K562 (cell line): Measurements from ENCODE around the gene NRM. TPM values are rescaled to one million over a fixed set of nuclear protein-coding genes. Genes with fewer than 3 reads are reported as not detected.

Experiments
- ATF4 ChIP-seq: fragments of 450-650 bp; formaldehyde crosslinking; IDR thresholded peaks from 2 replicates; pipeline ENCODE4 v1.4.0; 2022; ENCODE audit warnings: mild to moderate bottlenecking, moderate library complexity
- DDX20 ChIP-seq: fragments of 450-650 bp; IDR thresholded peaks from 2 replicates; pipeline ENCODE4 v1.6.1; 2016; ENCODE audit warnings: missing genetic modification characterization, low read depth, mild to moderate bottlenecking, missing compliant biosample characterization, moderate library complexity
- EP300 ChIP-seq: IDR thresholded peaks from 2 replicates; pipeline ENCODE4 v1.6.1; 2012; ENCODE audit warnings: low read length, improper control_type of control experiment
- MECOM ChIP-seq: fragments of 250-450 bp; sonication (Bioruptor Pico); IDR thresholded peaks from 2 replicates; pipeline ENCODE4 v1.8.0; 2022; ENCODE audit warnings: inconsistent platforms
- MTA3 ChIP-seq: fragments of 450-650 bp; formaldehyde crosslinking; IDR thresholded peaks from 2 replicates; pipeline ENCODE4 v1.6.1; 2017; ENCODE audit warnings: mild to moderate bottlenecking, borderline replicate concordance
- POLR2B ChIP-seq: fragments of 450-650 bp; IDR thresholded peaks from 2 replicates; pipeline ENCODE4 v1.6.1; 2018; ENCODE audit warnings: low read depth; ENCODE audit not compliant: partially characterized antibody
- RHOXF2B ChIP-seq: fragments of 250-450 bp; sonication (Bioruptor Pico); conservative IDR thresholded peaks from 2 replicates; pipeline ENCODE4 v1.5.1; 2021
- THRAP3 ChIP-seq: fragments of 450-650 bp; IDR thresholded peaks from 2 replicates; pipeline ENCODE4 v1.6.1; 2016; ENCODE audit warnings: mild to moderate bottlenecking, inconsistent platforms, borderline replicate concordance
- ZEB2 ChIP-seq: fragments of 450-650 bp; IDR thresholded peaks from 2 replicates; pipeline ENCODE4 v1.6.1; 2016
- ZKSCAN3 ChIP-seq: fragments of 250-450 bp; sonication (Bioruptor Pico); IDR thresholded peaks from 2 replicates; pipeline ENCODE4 v1.4.0; 2020
- ZNF133 ChIP-seq: fragments of 250-450 bp; sonication (Bioruptor Pico); IDR thresholded peaks from 2 replicates; pipeline ENCODE4 v1.4.0; 2020; ENCODE audit warnings: mild to moderate bottlenecking
- ZNF23 ChIP-seq: fragments of 250-450 bp; sonication (Bioruptor Pico); IDR thresholded peaks from 2 replicates; pipeline ENCODE4 v1.4.0; 2020; ENCODE audit warnings: mild to moderate bottlenecking
- ZNF76 ChIP-seq: fragments of 250-450 bp; sonication (Bioruptor Pico); IDR thresholded peaks from 2 replicates; pipeline ENCODE4 v1.4.0; 2020; ENCODE audit warnings: mild to moderate bottlenecking, moderate library complexity, borderline replicate concordance
- polyA plus RNA-seq, 8 experiments: library from polyadenylated mRNA; depleted of rRNA in 4 of 8; stranded (reverse) in 5 of 8; unstranded in 3 of 8; fragments of >200 nt; fragmentation: Nextera tagmentation in 2 of 8; fragmentation: Illumina TruSeq in 1 of 8; extraction: Ambion mirVana in 2 of 8; extraction: Trizol in 1 of 8; gene quantifications; 2 replicates each; pipeline versions ENCODE4 v1.2.1 to v1.2.3, GENCODE V29; 2011 to 2014; ENCODE audit warnings: inconsistent platforms in 1 of 8, missing spikeins in 1 of 8
- total RNA-seq, 7 experiments: library from RNA; depleted of rRNA in 6 of 7; stranded (reverse); fragments of >200 nt in 6 of 7; fragmentation: Illumina TruSeq in 2 of 7; extraction: Trizol in 2 of 7; gene quantifications; 2 replicates each; pipeline versions ENCODE4 v1.2.1 to v1.2.3, GENCODE V29; 2011 to 2021; ENCODE audit warnings: low replicate concordance in 1 of 7
- TF ChIP-seq, protein P1 (sequence below): sonication (generic); formaldehyde crosslinking; IDR thresholded peaks from 2 replicates; pipeline ENCODE4 v1.8.1; 2023; ENCODE audit warnings: mild to moderate bottlenecking, missing genetic modification reagents
- TF ChIP-seq, protein P2 (sequence below), 2 experiments: fragments of 200-800 bp in 1 of 2; sonication (Bioruptor generic) in 1 of 2; sonication (generic) in 1 of 2; formaldehyde crosslinking in 1 of 2; IDR thresholded peaks in 1 of 2; conservative IDR thresholded peaks in 1 of 2; 2 replicates each; pipeline versions ENCODE4 v1.5.0 to v1.6.1; 2016 to 2020; ENCODE audit warnings: missing compliant biosample characterization in 1 of 2, missing genetic modification characterization in 1 of 2, missing genetic modification reagents in 1 of 2
- TF ChIP-seq, protein P3 (sequence below): fragments of 250-450 bp; sonication (Bioruptor Pico); IDR thresholded peaks from 2 replicates; pipeline ENCODE4 v1.5.1; 2021; ENCODE audit warnings: mild to moderate bottlenecking
- TF ChIP-seq, protein P4 (sequence below): IDR thresholded peaks from 2 replicates; pipeline ENCODE4 v1.6.1; 2011; ENCODE audit not compliant: insufficient read length; ENCODE audit errors: extremely low read depth
- TF ChIP-seq, protein P5 (sequence below), 2 experiments: IDR thresholded peaks; 2 replicates each; pipeline ENCODE4 v1.6.1; 2012; ENCODE audit warnings: improper control_type of control experiment in 2 of 2, low read depth in 2 of 2, low read length in 2 of 2, borderline replicate concordance in 1 of 2

NRM gene
- total and polyA plus RNA-seq, 9 of the 15 experiments (the other 6 are each of a cell fraction or from before 2014, with no cell fraction given): 9.7 to 58.2 (median 18.1) TPM

- no peak for TF ChIP-seq DDX20
- no peak for TF ChIP-seq ZNF133 (CRISPR knock-in tag)
- no peak for TF ChIP-seq ZKSCAN3 (CRISPR knock-in tag)
- TF ChIP-seq ZEB2: peak; percentile 62; the same call in 1 of the 2 replicates
- TF ChIP-seq, protein P1, sequence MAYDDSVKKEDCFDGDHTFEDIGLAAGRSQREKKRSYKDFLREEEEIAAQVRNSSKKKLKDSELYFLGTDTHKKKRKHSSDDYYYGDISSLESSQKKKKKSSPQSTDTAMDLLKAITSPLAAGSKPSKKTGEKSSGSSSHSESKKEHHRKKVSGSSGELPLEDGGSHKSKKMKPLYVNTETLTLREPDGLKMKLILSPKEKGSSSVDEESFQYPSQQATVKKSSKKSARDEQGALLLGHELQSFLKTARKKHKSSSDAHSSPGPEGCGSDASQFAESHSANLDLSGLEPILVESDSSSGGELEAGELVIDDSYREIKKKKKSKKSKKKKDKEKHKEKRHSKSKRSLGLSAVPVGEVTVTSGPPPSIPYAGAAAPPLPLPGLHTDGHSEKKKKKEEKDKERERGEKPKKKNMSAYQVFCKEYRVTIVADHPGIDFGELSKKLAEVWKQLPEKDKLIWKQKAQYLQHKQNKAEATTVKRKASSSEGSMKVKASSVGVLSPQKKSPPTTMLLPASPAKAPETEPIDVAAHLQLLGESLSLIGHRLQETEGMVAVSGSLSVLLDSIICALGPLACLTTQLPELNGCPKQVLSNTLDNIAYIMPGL (CRISPR knock-in tag): no peak
- peak; percentile 17 for TF ChIP-seq POLR2B
- no peak for TF ChIP-seq ATF4 (CRISPR knock-in tag)
- no peak for TF ChIP-seq RHOXF2B (CRISPR knock-in tag)
- no peak for TF ChIP-seq ZNF23
- peak; percentile 47 for TF ChIP-seq EP300
- TF ChIP-seq, protein P2, sequence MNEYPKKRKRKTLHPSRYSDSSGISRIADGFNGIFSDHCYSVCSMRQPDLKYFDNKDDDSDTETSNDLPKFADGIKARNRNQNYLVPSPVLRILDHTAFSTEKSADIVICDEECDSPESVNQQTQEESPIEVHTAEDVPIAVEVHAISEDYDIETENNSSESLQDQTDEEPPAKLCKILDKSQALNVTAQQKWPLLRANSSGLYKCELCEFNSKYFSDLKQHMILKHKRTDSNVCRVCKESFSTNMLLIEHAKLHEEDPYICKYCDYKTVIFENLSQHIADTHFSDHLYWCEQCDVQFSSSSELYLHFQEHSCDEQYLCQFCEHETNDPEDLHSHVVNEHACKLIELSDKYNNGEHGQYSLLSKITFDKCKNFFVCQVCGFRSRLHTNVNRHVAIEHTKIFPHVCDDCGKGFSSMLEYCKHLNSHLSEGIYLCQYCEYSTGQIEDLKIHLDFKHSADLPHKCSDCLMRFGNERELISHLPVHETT (CRISPR knock-in tag; conservative IDR thresholded peaks at IDR 0.05 in 1 of 2, IDR thresholded peaks at IDR 0.05 in 1 of 2): peak in 1 of 2 experiments; percentile 40; a peak in 1 of 4 replicates
- TF ChIP-seq, protein P3, sequence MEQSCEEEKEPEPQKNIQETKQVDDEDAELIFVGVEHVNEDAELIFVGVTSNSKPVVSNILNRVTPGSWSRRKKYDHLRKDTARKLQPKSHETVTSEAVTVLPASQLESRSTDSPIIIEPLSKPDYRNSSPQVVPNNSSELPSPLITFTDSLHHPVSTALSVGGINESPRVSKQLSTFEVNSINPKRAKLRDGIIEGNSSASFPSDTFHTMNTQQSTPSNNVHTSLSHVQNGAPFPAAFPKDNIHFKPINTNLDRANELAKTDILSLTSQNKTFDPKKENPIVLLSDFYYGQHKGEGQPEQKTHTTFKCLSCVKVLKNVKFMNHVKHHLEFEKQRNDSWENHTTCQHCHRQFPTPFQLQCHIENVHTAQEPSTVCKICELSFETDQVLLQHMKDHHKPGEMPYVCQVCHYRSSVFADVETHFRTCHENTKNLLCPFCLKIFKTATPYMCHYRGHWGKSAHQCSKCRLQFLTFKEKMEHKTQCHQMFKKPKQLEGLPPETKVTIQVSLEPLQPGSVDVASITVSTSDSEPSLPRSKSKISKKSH (CRISPR knock-in tag): no peak
- TF ChIP-seq, protein P4, sequence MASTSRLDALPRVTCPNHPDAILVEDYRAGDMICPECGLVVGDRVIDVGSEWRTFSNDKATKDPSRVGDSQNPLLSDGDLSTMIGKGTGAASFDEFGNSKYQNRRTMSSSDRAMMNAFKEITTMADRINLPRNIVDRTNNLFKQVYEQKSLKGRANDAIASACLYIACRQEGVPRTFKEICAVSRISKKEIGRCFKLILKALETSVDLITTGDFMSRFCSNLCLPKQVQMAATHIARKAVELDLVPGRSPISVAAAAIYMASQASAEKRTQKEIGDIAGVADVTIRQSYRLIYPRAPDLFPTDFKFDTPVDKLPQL: no peak
- TF ChIP-seq THRAP3: peak; percentile 87; the same call in 1 of the 2 replicates
- TF ChIP-seq MECOM (CRISPR knock-in tag): no peak
- no peak for TF ChIP-seq ZNF76
- peak; percentile 70; the same call in 1 of the 2 replicates for TF ChIP-seq MTA3
- TF ChIP-seq, protein P5, sequence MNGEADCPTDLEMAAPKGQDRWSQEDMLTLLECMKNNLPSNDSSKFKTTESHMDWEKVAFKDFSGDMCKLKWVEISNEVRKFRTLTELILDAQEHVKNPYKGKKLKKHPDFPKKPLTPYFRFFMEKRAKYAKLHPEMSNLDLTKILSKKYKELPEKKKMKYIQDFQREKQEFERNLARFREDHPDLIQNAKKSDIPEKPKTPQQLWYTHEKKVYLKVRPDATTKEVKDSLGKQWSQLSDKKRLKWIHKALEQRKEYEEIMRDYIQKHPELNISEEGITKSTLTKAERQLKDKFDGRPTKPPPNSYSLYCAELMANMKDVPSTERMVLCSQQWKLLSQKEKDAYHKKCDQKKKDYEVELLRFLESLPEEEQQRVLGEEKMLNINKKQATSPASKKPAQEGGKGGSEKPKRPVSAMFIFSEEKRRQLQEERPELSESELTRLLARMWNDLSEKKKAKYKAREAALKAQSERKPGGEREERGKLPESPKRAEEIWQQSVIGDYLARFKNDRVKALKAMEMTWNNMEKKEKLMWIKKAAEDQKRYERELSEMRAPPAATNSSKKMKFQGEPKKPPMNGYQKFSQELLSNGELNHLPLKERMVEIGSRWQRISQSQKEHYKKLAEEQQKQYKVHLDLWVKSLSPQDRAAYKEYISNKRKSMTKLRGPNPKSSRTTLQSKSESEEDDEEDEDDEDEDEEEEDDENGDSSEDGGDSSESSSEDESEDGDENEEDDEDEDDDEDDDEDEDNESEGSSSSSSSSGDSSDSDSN (IDR thresholded peaks at IDR 0.05; ENCODE audit: borderline replicate concordance in 1 of 2, low read depth in 2 of 2, low read length in 2 of 2): no peak
Observed at GRCh38 chr6:30722280-30723112, 31.7 kb upstream of the NRM start (continued).
